Neuronal stem cell (in vitro differentiated cells): Measurements from ENCODE around the gene SLCO2A1.

Experiments
- DNase-seq: peaks from one replicate; pipeline ENCODE4 v3.0.0-alpha.2; 2013; ENCODE audit warnings: low spot score
- H2AFZ ChIP-seq: one replicate; pipeline ENCODE4 v1.6.1; 2013; ENCODE audit warnings: mild to moderate bottlenecking, low read length, inconsistent platforms
- H2AK5ac ChIP-seq: 2 replicates; pipeline ENCODE4 v1.6.1; 2013; ENCODE audit warnings: low read depth, mild to moderate bottlenecking, inconsistent platforms, low read length, moderate library complexity, mixed read lengths
- H2BK120ac ChIP-seq: 2 replicates; pipeline ENCODE4 v1.6.1; 2013; ENCODE audit warnings: low read depth, mild to moderate bottlenecking, inconsistent platforms, low read length, moderate library complexity, mixed read lengths
- H2BK12ac ChIP-seq: one replicate; pipeline ENCODE4 v1.6.1; 2013; ENCODE audit warnings: low read length, inconsistent platforms
- H2BK15ac ChIP-seq: 2 replicates; pipeline ENCODE4 v1.6.1; 2013; ENCODE audit warnings: mild to moderate bottlenecking, low read length, inconsistent platforms, mixed read lengths
- H2BK5ac ChIP-seq: one replicate; pipeline ENCODE4 v1.6.1; 2013; ENCODE audit warnings: inconsistent platforms, mild to moderate bottlenecking, low read length, moderate library complexity
- H3K14ac ChIP-seq: one replicate; pipeline ENCODE4 v1.6.1; 2013; ENCODE audit warnings: low read length, inconsistent platforms
- H3K18ac ChIP-seq: 2 replicates; pipeline ENCODE4 v1.6.1; 2013; ENCODE audit warnings: low read length, inconsistent platforms
- H3K23ac ChIP-seq: 2 replicates; pipeline ENCODE4 v1.6.1; 2013; ENCODE audit warnings: low read depth, mild to moderate bottlenecking, mixed read lengths, low read length, inconsistent platforms; ENCODE audit not compliant: poor library complexity
- H3K27ac ChIP-seq: replicated peaks from 3 replicates; pipeline ENCODE4 v1.5.1; 2013; ENCODE audit warnings: low read length, inconsistent platforms
- H3K27me3 ChIP-seq, 3 experiments: 2 replicates each; pipeline ENCODE4 v1.6.1; 2013; ENCODE audit warnings: low read length in 3 of 3, mild to moderate bottlenecking in 2 of 3, inconsistent platforms in 1 of 3, low read depth in 1 of 3, mixed read lengths in 1 of 3, moderate library complexity in 1 of 3; ENCODE audit not compliant: control insufficient read depth in 3 of 3, insufficient read depth in 3 of 3
- H3K36me3 ChIP-seq, 2 donors: replicated peaks in 1 of 2; 2 replicates each; pipeline ENCODE4 v1.6.1; 2013; ENCODE audit warnings: low read length in 2 of 2; ENCODE audit not compliant: control insufficient read depth in 2 of 2, insufficient read depth in 2 of 2
- H3K4ac ChIP-seq: 2 replicates; pipeline ENCODE4 v1.6.1; 2013; ENCODE audit warnings: inconsistent platforms, mild to moderate bottlenecking, low read length, moderate library complexity
- H3K4me1 ChIP-seq, 2 donors: 1 replicate in 1 of 2; 2 replicates in 1 of 2; pipeline ENCODE4 v1.6.1; 2013; ENCODE audit warnings: low read length in 2 of 2, low read depth in 1 of 2; ENCODE audit not compliant: control insufficient read depth in 2 of 2, insufficient read depth in 1 of 2
- H3K4me2 ChIP-seq: one replicate; pipeline ENCODE4 v1.6.1; 2013; ENCODE audit warnings: mild to moderate bottlenecking, low read length, inconsistent platforms; ENCODE audit not compliant: insufficient read depth, poor library complexity, severe bottlenecking
- H3K4me3 ChIP-seq, 2 donors: 2 replicates each; pipeline ENCODE4 v1.5.1; 2013; ENCODE audit warnings: low read length in 2 of 2, mild to moderate bottlenecking in 2 of 2, inconsistent platforms in 1 of 2, moderate library complexity in 1 of 2
- H3K79me1 ChIP-seq: one replicate; pipeline ENCODE4 v1.6.1; 2013; ENCODE audit warnings: low read depth, mild to moderate bottlenecking, inconsistent platforms, low read length, moderate library complexity
- H3K9ac ChIP-seq: one replicate; pipeline ENCODE4 v1.6.1; 2013; ENCODE audit warnings: mild to moderate bottlenecking, low read depth, low read length, inconsistent platforms; ENCODE audit not compliant: poor library complexity
- H3K9me3 ChIP-seq, 2 donors: replicated peaks in 1 of 2; 2 replicates each; pipeline versions ENCODE3 to v1.6.1; 2013; ENCODE audit warnings: low read length in 2 of 2, mild to moderate bottlenecking in 2 of 2, inconsistent platforms in 1 of 2, low read depth in 1 of 2, mixed read lengths in 1 of 2, moderate library complexity in 1 of 2; ENCODE audit not compliant: control insufficient read depth in 2 of 2, insufficient read depth in 1 of 2
- H4K8ac ChIP-seq: one replicate; pipeline ENCODE4 v1.6.1; 2013; ENCODE audit warnings: low read depth, mild to moderate bottlenecking, inconsistent platforms, low read length, moderate library complexity
- H4K91ac ChIP-seq: one replicate; pipeline ENCODE4 v1.6.1; 2013; ENCODE audit warnings: low read length, low read depth, mild to moderate bottlenecking, inconsistent platforms; ENCODE audit not compliant: poor library complexity
- WGBS, 2 donors: extraction: QIAGEN DNeasy Blood & Tissue Kit; methylation state at CpG; one replicate each; pipeline ENCODE4 v1.1.7; 2013; ENCODE audit warnings: missing lambda C conversion rate in 2 of 2, mixed read lengths in 1 of 2; ENCODE audit not compliant: insufficient read length in 2 of 2, insufficient replicate concordance in 1 of 2; ENCODE audit errors: extremely low coverage in 2 of 2; 5-methylcytosine and 5-hydroxymethylcytosine counted together

The SLCO2A1 gene

GRCh38 chr3:134029256-134029733, 430 bp downstream of the SLCO2A1 start:
- H3K9ac ChIP-seq: peak overlapping the region; percentile 85
- H3K79me1 ChIP-seq: peaks cover 2% of the 10 kb centered on the region
- H3K18ac ChIP-seq: peak overlapping the region; percentile 77
- H2BK5ac ChIP-seq: no peak overlapping the region
- peak overlapping the region; percentile 37 to 86 for H3K4me3 ChIP-seq
- no peak overlapping the region for H2BK120ac ChIP-seq
- peak overlapping the region; percentile 53 for H2BK15ac ChIP-seq
- no peak overlapping the region for H4K8ac ChIP-seq
- H3K4me2 ChIP-seq: peak overlapping the region; percentile 87
- peaks cover 0 to 3% of the 10 kb centered on the region in 2 donors for H3K4me1 ChIP-seq
- no peak overlapping the region for H4K91ac ChIP-seq
- no peak for DNase-seq
- H2BK12ac ChIP-seq: no peak overlapping the region
- peak overlapping the region; percentile 96 for H2AFZ ChIP-seq
- H3K4ac ChIP-seq: no peak overlapping the region
- no peaks in the 10 kb centered on the region for H3K36me3 ChIP-seq
- H3K27me3 ChIP-seq: peaks cover 3 to 64% (median 22%) of the 10 kb centered on the region in 3 experiments
- H2AK5ac ChIP-seq: peak overlapping the region; percentile 4
- no CpG with 5 or more reads among the region's 43 CpGs for WGBS, 2 donors
- peaks cover 0 to 4% of the 10 kb centered on the region in 2 donors for H3K9me3 ChIP-seq
- H3K23ac ChIP-seq: no peak overlapping the region
- no peak overlapping the region for H3K27ac ChIP-seq
- peak overlapping the region; percentile 40 for H3K14ac ChIP-seq

GRCh38 chr3:134028486-134029255, 1.1 kb downstream of the SLCO2A1 start:
- Histone ChIP-seq H3K4me1 (peaks cover 0 to 3% of the 10 kb centered on the region in 2 donors), H3K9me3 (peaks cover 0 to 4% of the 10 kb centered on the region in 2 donors), H2AFZ (peak overlapping the region; percentile 96), H3K14ac (no peak overlapping the region), H2BK5ac (no peak overlapping the region), H3K4me3 (peak overlapping the region in 1 of 2 donors; percentile 37), H2BK15ac (no peak overlapping the region), H3K4me2 (peak overlapping the region; percentile 87), H3K18ac (peak overlapping the region; percentile 41), H3K27ac (no peak overlapping the region), H4K91ac (no peak overlapping the region), H3K79me1 (peaks cover 2% of the 10 kb centered on the region), H3K4ac (no peak overlapping the region), H3K36me3 (no peaks in the 10 kb centered on the region), H3K27me3 (peaks cover 3 to 64% (median 22%) of the 10 kb centered on the region in 3 experiments), H3K23ac (no peak overlapping the region), H4K8ac (no peak overlapping the region), H2BK120ac (no peak overlapping the region), H3K9ac (peak overlapping the region; percentile 85), H2BK12ac (no peak overlapping the region), H2AK5ac (peak overlapping the region; percentile 4)
- no peak for DNase-seq
- no CpG with 5 or more reads among the region's 23 CpGs for WGBS, 2 donors

- Histone ChIP-seq H3K9me3 (peaks cover 0 to 4% of the 10 kb centered on the region in 2 donors), H4K8ac (no peak overlapping the region), H2BK12ac (no peak overlapping the region), H3K14ac (no peak overlapping the region), H3K79me1 (peaks cover 2% of the 10 kb centered on the region), H4K91ac (no peak overlapping the region), H3K27ac (no peak overlapping the region), H2BK120ac (no peak overlapping the region), H3K4me3 (no peak overlapping the region), H3K18ac (no peak overlapping the region), H2AK5ac (no peak overlapping the region), H3K4ac (no peak overlapping the region), H3K36me3 (no peaks in the 10 kb centered on the region), H3K23ac (no peak overlapping the region), H3K27me3 (peaks cover 3 to 54% (median 22%) of the 10 kb centered on the region in 3 experiments), H2BK5ac (no peak overlapping the region), H3K4me1 (peaks cover 0 to 3% of the 10 kb centered on the region in 2 donors), H2BK15ac (no peak overlapping the region), H3K9ac (no peak overlapping the region), H2AFZ (no peak overlapping the region), H3K4me2 (no peak overlapping the region)
- DNase-seq: no peak
- WGBS, 2 donors: no CpG with 5 or more reads among the region's 2 CpGs
Observed at GRCh38 chr3:134027631-134028030, 2.1 kb downstream of the SLCO2A1 start.

GRCh38 chr3:134020135-134020680, 9.5 kb downstream of the SLCO2A1 start:
- H3K4me1 ChIP-seq: no peaks in the 10 kb centered on the region
- no peak overlapping the region for H3K18ac ChIP-seq
- no peak overlapping the region for H3K14ac ChIP-seq
- H3K9ac ChIP-seq: no peak overlapping the region
- H3K27ac ChIP-seq: no peak overlapping the region
- H4K8ac ChIP-seq: no peak overlapping the region
- H3K36me3 ChIP-seq: no peaks in the 10 kb centered on the region
- no CpG with 5 or more reads among the region's 22 CpGs for WGBS, 2 donors
- no peak overlapping the region for H3K23ac ChIP-seq
- H2BK120ac ChIP-seq: no peak overlapping the region
- no peak overlapping the region for H2AK5ac ChIP-seq
- H3K4ac ChIP-seq: no peak overlapping the region
- no peak overlapping the region for H2BK5ac ChIP-seq
- no peak overlapping the region for H3K4me3 ChIP-seq
- DNase-seq: no peak
- H2AFZ ChIP-seq: no peak overlapping the region
- H3K4me2 ChIP-seq: no peak overlapping the region
- H3K27me3 ChIP-seq: peaks cover 0 to 7% (median 0%) of the 10 kb centered on the region in 3 experiments
- no peak overlapping the region for H4K91ac ChIP-seq
- no peaks in the 10 kb centered on the region for H3K79me1 ChIP-seq
- H2BK15ac ChIP-seq: no peak overlapping the region
- H2BK12ac ChIP-seq: no peak overlapping the region
- H3K9me3 ChIP-seq: no peaks in the 10 kb centered on the region
